Psoas muscle (tissue), 8 donors: ENCODE data around the gene TNNT1. TPM values are rescaled to one million over a fixed set of nuclear protein-coding genes. Genes with fewer than 3 reads are reported as not detected.

Experiments
- ATAC-seq, 4 donors: fragments of 200-7000 bp; cut with Tn5 transposase; one replicate each; pipeline ENCODE4 v1.9.1; 2020; ENCODE audit warnings: moderate library complexity in 3 of 4, mild to moderate bottlenecking in 2 of 4
- DNase-seq, 2 donors: peaks; one replicate each; pipeline ENCODE4 v3.0.0-alpha.2; 2020
- H3K27ac ChIP-seq: fragments of 200-600 bp; one replicate; pipeline ENCODE4 v1.8.0; 2022
- H3K27me3 ChIP-seq, 3 donors: fragments of 200-600 bp in 1 of 3; one replicate each; pipeline versions ENCODE4 v1.6.1 to v1.8.0; 2013 to 2022; ENCODE audit warnings: low read length in 2 of 3, mild to moderate bottlenecking in 2 of 3, moderate library complexity in 1 of 3; ENCODE audit not compliant: insufficient read depth in 3 of 3
- H3K36me3 ChIP-seq, 2 donors: fragments of 200-600 bp in 1 of 2; one replicate each; pipeline versions ENCODE4 v1.6.1 to v1.8.0; 2013 to 2022; ENCODE audit warnings: low read depth in 1 of 2, mild to moderate bottlenecking in 1 of 2, moderate library complexity in 1 of 2; ENCODE audit not compliant: insufficient read depth in 1 of 2
- H3K4me1 ChIP-seq: fragments of 200-600 bp; one replicate; pipeline ENCODE4 v1.8.0; 2022
- H3K4me3 ChIP-seq: fragments of 200-600 bp; one replicate; pipeline ENCODE4 v1.8.0; 2022; ENCODE audit warnings: mild to moderate bottlenecking
- H3K9me3 ChIP-seq: fragments of 200-600 bp; one replicate; pipeline ENCODE4 v1.8.0; 2022
- WGBS, 3 donors: extraction: QIAGEN DNeasy Blood & Tissue Kit; methylation state at CpG; one replicate each; pipeline versions ENCODE4 v1.1.6 to v1.1.7; 2013; 5-methylcytosine and 5-hydroxymethylcytosine counted together
- intact Hi-C, 2 donors: fragments of 100-400 bp; cut with DNase I; formaldehyde crosslinking; loops; one replicate each; pipeline versions ENCODE4 v1.11.0 to v1.14.2; 2022
- polyA plus RNA-seq, 3 donors: library from polyadenylated mRNA; stranded (reverse); fragments of 200-250 nt; gene quantifications; one replicate each; pipeline ENCODE4 v1.2.3, GENCODE V29; 2013
- total RNA-seq, 4 donors: library from RNA; stranded (reverse); fragmentation: NEBNext Ultra II Directional in 2 of 4; extraction: Animal tissue kit (Norgen Biotek cat#: 25700) in 2 of 4; gene quantifications; one replicate each; pipeline versions ENCODE4 v1.2.1 to v1.2.4, GENCODE V29; 2021 to 2023
- TF ChIP-seq, protein P1 (sequence below): fragments of 200-600 bp; IDR thresholded peaks from one replicate; pipeline ENCODE4 v1.8.0; 2022; ENCODE audit warnings: antibody characterized with exemption
- donor health status: healthy with polysubstance abuse.
- donor health status: DM: no; HTN: no; CAD: no; lungs with moderate emphysema.
- donor health status: Bipolar disorder and iron deficiency.
- donor health status: healthy.
- donor health status: DM: yes; HTN: yes; CAD: no.
- donor health status: DM: no; HTN: no; CAD: no.
- donor health status: DM: no; HTN: no; CAD: no.
- donor health status: DM: yes; HTN: yes; CAD: no.

TNNT1 gene
- total and polyA plus RNA-seq, 7 donors, result 4,522 to 12,694 (median 9,346) TPM

GRCh38 chr19:55113570-55114039 lies 35.4 kb downstream of the TNNT1 start:
- DNase-seq (peak; percentile 81 to 91), ATAC-seq (peak in 1 of 4 donors; percentile 38)
- peak overlapping the region; percentile 41 for H3K4me3 ChIP-seq
- 11 to 24% (median 20%) methylated on average over 9 to 12 of the region's 12 CpGs for WGBS, 3 donors
- H3K36me3 ChIP-seq, result peaks cover 3 to 15% of the 10 kb centered on the region in 2 donors
- H3K4me1 ChIP-seq, result peaks cover 15% of the 10 kb centered on the region
- intact Hi-C loops, result no loop called here
- no peaks in the 10 kb centered on the region for H3K27me3 ChIP-seq
- H3K27ac ChIP-seq, result peak overlapping the region; percentile 66
- no peaks in the 10 kb centered on the region for H3K9me3 ChIP-seq
- TF ChIP-seq, protein P1, sequence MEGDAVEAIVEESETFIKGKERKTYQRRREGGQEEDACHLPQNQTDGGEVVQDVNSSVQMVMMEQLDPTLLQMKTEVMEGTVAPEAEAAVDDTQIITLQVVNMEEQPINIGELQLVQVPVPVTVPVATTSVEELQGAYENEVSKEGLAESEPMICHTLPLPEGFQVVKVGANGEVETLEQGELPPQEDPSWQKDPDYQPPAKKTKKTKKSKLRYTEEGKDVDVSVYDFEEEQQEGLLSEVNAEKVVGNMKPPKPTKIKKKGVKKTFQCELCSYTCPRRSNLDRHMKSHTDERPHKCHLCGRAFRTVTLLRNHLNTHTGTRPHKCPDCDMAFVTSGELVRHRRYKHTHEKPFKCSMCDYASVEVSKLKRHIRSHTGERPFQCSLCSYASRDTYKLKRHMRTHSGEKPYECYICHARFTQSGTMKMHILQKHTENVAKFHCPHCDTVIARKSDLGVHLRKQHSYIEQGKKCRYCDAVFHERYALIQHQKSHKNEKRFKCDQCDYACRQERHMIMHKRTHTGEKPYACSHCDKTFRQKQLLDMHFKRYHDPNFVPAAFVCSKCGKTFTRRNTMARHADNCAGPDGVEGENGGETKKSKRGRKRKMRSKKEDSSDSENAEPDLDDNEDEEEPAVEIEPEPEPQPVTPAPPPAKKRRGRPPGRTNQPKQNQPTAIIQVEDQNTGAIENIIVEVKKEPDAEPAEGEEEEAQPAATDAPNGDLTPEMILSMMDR, result no peak

DNA sequence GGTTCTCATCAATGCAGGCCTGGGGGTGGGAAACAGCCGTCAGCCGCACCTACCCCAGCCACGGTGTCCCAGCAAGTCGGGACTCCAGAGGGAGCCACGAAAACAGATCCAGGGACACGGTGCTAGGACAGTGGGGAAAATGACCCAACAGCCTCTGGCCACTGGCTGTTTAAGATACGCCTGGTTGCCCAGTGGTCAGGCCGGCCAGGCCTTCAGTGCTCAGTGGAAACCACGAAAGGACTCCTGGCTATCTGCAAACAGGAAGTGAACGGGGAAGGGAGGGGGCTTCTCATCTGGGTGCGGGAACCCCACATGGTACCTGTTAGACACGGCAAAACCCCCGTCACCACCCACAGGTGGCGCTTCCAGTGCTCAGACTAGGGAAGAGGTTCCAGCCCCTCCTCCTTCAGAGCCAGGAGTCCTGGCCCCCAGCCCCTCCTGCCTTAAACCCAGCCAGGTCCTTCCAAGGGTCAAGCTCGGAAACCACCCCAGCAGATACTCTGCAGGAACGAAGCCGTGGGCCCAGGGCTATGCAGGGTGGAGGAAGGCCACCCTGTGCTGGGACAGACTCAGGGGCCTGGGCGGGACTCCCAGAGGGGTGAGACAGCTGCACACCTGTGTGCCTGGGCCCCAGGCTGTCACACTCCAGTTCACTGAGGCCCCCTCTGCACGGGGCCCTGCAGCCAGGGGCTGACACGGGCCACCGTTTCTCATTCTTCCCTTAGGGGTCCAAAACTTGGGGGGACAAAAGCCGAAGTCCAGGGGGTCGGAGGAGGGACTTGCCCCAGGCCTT lies 36.0 kb downstream of the TNNT1 start:
- TF ChIP-seq, protein P1, result no peak
- no peak for DNase-seq

GRCh38 chr19:55112246-55112776 lies 36.7 kb downstream of the TNNT1 start:
- DNase-seq (peak in 1 of 2 donors; percentile 52), ATAC-seq (no peak)
- no peaks in the 10 kb centered on the region for H3K27me3 ChIP-seq
- H3K36me3 ChIP-seq, result peaks cover 3 to 17% of the 10 kb centered on the region in 2 donors
- H3K9me3 ChIP-seq, result no peaks in the 10 kb centered on the region
- peak overlapping the region; percentile 66 for H3K27ac ChIP-seq
- peaks cover 13% of the 10 kb centered on the region for H3K4me1 ChIP-seq
- no peak overlapping the region for H3K4me3 ChIP-seq
- WGBS, 3 donors, result 92 to 96% (median 92%) methylated on average over 23 to 25 of the region's 25 CpGs
- intact Hi-C loops, result no loop called here
- TF ChIP-seq, protein P1, result no peak

More for the DNA sequence above, 36.0 kb downstream of the TNNT1 start:
- intact Hi-C loops, result no loop called here
- ATAC-seq, result no peak
- 62 to 64% (median 63%) methylated on average over 23 of the region's 23 CpGs for WGBS, 3 donors
- peak overlapping the region; percentile 41 for H3K4me3 ChIP-seq
- H3K9me3 ChIP-seq, result no peaks in the 10 kb centered on the region
- peaks cover 13% of the 10 kb centered on the region for H3K4me1 ChIP-seq
- H3K27me3 ChIP-seq, result no peaks in the 10 kb centered on the region
- peaks cover 3 to 17% of the 10 kb centered on the region in 2 donors for H3K36me3 ChIP-seq
- peak overlapping the region; percentile 66 for H3K27ac ChIP-seq

DNA sequence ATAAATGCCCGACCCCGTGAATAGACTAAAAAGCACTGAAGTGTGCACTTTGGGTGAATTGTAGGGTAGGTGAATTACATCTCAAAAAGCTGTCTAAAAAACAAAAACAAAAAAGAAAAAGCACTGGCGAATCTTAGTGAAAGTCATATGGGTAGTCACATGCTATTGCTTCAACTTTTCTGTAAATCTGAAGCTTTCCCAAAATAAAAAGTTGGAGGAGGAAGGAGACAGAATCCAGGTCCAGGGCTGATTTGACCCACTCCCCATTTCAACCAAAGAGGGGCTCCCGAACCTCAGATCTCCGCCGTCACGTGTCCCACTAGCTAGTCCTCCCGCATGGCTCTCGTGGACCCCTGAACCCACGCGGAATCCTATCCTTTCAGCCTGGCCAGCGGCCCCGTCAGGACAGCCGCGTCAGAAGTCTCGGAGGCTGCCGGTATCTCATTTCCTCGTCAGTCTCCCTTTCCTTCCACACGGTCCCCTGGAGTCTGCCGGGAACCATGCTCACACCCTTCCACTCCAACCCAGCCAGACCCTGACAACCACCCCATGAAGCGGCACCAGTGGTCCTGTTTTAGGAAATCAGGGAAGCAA lies 37.7 kb downstream of the TNNT1 start:
- Histone ChIP-seq H3K36me3 (peaks cover 3 to 17% of the 10 kb centered on the region in 2 donors), H3K4me3 (no peak overlapping the region), H3K4me1 (peaks cover 13% of the 10 kb centered on the region), H3K9me3 (no peaks in the 10 kb centered on the region), H3K27ac (peak overlapping the region; percentile 61), H3K27me3 (no peaks in the 10 kb centered on the region)
- WGBS, 3 donors, result 66 to 75% (median 69%) methylated on average over 21 of the region's 21 CpGs
- no peak for DNase-seq
- intact Hi-C loops, result no loop called here
- ATAC-seq, result no peak
- TF ChIP-seq, protein P1, result no peak
